Activated CD8-positive, alpha-beta memory T cell treated with anti-CD3 and anti-CD28 coated beads for 36 hours (primary cell): Measurements from ENCODE around the gene AMPH. TPM values are rescaled to one million over a fixed set of nuclear protein-coding genes. Genes with fewer than 3 reads are reported as not detected.
"Not testable (repeated sequence)": the region's sequence is repeated elsewhere in the genome, so short reads cannot be mapped to it uniquely, and the experiment has no call there.

Experiments
- CTCF ChIA-PET: fragments of 350-600 bp; sonication (Branson Sonifier 250); formaldehyde crosslinking; loops from one replicate; lab custom pipeline; 2021; ENCODE audit warnings: antibody characterized with exemption; lab: Charles Lee
- POLR2A ChIA-PET: fragments of 350-600 bp; sonication (Branson Sonifier 250); formaldehyde crosslinking; loops from one replicate; lab custom pipeline; 2021; ENCODE audit warnings: antibody characterized with exemption; lab: Charles Lee
- total RNA-seq, 2 experiments: library from RNA; stranded (reverse); gene quantifications; one replicate each; pipeline ENCODE4 v1.2.3, GENCODE V29; 2021

The AMPH gene
- total RNA-seq, 2 experiments from 2014 or later = not detected

DNA sequence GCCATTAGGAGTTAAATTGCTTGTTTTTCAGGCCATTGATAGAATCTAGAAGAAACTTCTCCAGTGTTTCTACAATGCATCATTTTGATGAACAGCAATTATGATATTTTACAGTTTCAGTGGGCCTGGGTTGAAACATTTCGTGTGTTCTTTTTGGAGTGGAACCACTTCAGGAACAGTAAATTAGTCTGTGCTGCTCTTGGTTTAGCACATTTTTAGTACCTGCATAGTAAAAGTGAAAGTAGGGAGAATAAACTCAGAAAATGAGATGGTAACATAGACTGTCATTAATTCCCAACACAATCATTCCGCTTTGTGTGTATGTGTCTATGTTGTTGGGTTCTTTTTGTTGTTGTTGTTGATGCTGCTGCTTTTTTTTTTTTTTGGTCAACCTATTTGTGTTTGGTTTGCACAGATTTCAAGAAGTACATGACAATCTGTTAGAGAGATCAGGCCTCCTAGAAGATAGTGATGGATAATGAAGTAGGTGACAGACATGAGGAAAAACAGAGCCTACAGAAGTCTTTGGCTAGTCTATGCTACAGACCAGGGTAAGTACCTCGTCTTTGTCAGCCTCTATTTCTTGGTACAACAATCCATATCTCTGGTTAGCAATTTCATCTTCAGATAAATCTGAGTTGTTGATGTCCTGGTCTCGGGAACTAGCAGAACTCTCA is 203.8 kb downstream of the AMPH start:
- CTCF ChIA-PET = no interaction called here
- POLR2A ChIA-PET = no interaction called here

- ChIA-PET POLR2A (no interaction called here), CTCF (no interaction called here)
Observed at GRCh38 chr7:38425509-38425908, 205.7 kb downstream of the AMPH start.

DNA sequence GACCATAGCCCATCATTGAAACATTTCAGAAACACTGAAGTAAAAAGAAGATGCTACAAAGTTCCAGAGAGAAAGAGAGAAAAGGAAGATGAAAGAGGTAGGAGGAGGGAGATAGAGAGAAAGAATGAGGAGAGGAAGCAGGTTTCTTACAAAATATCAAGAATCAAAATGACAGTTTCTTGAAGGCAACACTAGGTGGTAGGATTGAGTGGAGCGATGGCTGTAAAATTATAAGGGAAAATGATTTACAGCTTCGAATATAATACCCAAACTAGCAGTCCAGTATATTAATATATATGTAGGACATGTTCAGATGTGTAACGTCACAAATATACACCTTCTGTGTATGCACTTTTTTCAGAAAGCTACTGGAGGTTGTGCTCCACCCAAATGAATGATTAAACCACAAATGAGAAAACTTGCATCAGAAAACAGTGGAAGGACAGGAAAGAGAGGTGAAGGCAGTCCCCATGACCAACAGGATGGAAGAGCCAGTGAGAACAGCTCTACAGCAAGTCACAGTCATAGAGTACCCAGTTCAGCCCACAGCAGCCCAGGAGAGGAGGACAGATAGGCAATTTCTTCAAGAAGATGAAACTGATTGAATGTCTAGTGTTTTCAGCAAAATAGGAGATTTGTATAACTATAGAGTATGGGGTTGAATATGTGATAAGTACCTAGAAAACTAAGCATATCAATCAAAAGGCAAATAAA is 206.3 kb downstream of the AMPH start:
- POLR2A ChIA-PET = no interaction called here
- CTCF ChIA-PET = no interaction called here

GRCh38 chr7:38413784-38414183 is 217.4 kb downstream of the AMPH start:
- CTCF ChIA-PET = no interaction called here
- POLR2A ChIA-PET = no interaction called here

GRCh38 chr7:38411404-38411803 is 219.8 kb downstream of the AMPH start:
- POLR2A ChIA-PET = no interaction called here

DNA sequence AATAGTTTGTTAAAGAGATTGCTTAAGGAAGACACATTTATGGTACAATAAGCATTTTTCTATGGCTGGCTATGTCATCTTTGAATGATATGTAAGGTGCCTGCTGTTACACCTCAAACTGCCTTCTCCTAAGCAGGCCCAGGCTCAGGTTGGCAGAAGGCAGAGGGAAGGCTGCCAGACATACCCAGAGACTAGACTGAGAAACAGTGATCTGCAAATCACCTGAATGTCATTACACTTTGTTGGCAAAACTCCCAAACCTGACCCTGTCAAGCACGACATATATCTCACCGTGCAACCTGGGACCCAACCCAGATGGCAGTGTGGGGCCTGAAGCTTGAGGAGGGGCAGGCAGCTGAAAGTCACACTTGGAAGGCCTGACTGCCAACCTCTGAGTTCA is 221.1 kb downstream of the AMPH start:
- POLR2A ChIA-PET = no interaction called here
- CTCF ChIA-PET = no interaction called here

More at GRCh38 chr7:38411404-38411803, 219.8 kb downstream of the AMPH start:
- CTCF ChIA-PET = interaction anchor here (1.0 kb wide), 1 partner anchor 248 kb away, joined by 3 read pairs; no protein-coding TSS in a partner anchor

- ChIA-PET POLR2A (no interaction called here), CTCF (interaction anchor here (1.5 kb wide), 1 partner anchor 11 kb away, joined by 5 read pairs; no protein-coding TSS in a partner anchor)
Observed at GRCh38 chr7:38409531-38409930, 221.6 kb downstream of the AMPH start.

DNA sequence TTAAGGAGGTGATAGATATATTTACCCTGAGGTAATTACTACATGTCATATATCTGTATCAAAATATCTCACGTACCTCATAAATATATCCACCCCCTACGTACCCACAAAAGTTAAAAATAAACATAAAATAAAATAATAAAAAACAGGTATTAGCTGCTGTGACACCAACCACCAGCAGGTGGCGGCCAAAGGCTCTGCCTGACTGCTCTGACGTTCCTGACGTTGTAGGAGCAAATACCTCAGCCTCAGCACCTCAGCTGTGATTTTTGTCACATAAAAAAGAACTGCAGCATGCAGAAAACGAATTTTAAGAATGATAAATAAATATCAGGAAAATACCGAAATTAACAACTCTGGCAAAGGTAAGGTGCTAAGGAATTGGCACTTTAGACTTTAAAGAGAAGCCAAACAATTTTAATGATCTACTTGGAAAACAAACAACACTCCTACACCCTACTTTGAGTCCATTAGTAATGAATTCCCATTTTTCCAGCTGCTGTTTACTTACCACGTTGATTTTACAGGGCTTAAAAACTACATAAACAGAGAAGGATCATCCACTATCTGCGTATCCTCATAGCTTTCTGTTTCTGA is 232.3 kb downstream of the AMPH start:
- POLR2A ChIA-PET = no interaction called here
- CTCF ChIA-PET = interaction anchor here (0.8 to 1.6 kb wide), 9 partner anchors 9 to 1063 kb away, joined by 3 to 12 read pairs (median 3); no protein-coding TSS in a partner anchor

GRCh38 chr7:38396852-38397251 is 234.3 kb downstream of the AMPH start:
- POLR2A ChIA-PET = no interaction called here
- CTCF ChIA-PET = no interaction called here

- CTCF ChIA-PET, POLR2A ChIA-PET: not testable (repeated sequence)
Observed at GRCh38 chr7:38395921-38396552, 235.1 kb downstream of the AMPH start.

GRCh38 chr7:38394660-38395059 is 236.5 kb downstream of the AMPH start:
- ChIA-PET POLR2A (no interaction called here), CTCF (interaction anchor here (1.2 kb wide), 1 partner anchor 265 kb away, joined by 3 read pairs; no protein-coding TSS in a partner anchor)

DNA sequence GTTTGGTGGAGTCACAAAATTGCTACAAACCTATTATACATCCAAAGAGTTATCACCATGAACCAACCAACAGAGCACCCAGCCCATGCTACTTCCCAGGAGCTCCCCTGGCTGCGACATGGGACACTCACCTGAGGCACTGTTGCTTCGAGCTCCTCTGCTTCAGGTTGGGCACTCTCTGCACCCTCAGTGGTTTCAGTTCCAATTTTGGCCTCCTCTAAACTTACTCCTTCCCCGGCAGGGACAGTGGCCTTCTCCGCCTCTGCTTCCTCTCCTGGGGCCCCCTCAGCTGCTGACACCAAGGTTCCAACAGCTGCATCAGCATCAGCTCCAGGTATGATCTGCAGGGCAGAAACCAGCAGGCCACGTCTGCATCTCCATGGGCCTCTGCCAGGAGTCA is 237.3 kb downstream of the AMPH start:
- POLR2A ChIA-PET = no interaction called here

GRCh38 chr7:38391751-38392150 is 239.4 kb downstream of the AMPH start:
- ChIA-PET CTCF (interaction anchor here (0.6 kb wide), 1 partner anchor 16 kb away, joined by 3 read pairs; no protein-coding TSS in a partner anchor), POLR2A (no interaction called here)

More for the DNA sequence above, 237.3 kb downstream of the AMPH start:
- CTCF ChIA-PET = interaction anchor here (0.7 to 1.2 kb wide), 2 partner anchors 20 to 266 kb away, joined by 3 read pairs; no protein-coding TSS in a partner anchor

GRCh38 chr7:38385682-38386081 is 245.5 kb downstream of the AMPH start:
- ChIA-PET CTCF (interaction anchor here (1.4 kb wide), 1 partner anchor 18 kb away, joined by 3 read pairs; no protein-coding TSS in a partner anchor), POLR2A (no interaction called here)

- CTCF ChIA-PET = interaction anchor here (0.7 to 2.1 kb wide), 2 partner anchors 9 to 329 kb away, joined by 3 to 9 read pairs; no protein-coding TSS in a partner anchor
- POLR2A ChIA-PET = no interaction called here
Observed at GRCh38 chr7:38383281-38383680, 247.9 kb downstream of the AMPH start.

DNA sequence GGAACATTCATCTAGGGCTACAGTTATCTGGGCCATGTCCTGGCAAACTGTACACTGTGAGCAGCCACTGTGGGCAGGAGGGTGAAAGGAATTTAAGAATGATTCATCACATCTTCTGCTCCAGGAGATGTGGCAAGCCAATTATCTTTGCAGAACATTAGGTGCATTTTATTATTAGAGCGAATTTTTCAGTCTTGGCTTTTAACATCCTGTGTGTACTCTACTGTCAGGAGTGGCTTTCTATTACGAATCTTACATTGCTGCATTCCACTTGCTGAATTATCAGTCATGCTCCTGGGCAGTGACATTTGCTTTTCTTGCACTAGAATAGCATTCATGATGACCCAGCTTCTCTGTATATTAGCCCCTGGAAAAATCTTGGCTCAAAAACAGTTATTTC is 248.5 kb downstream of the AMPH start:
- POLR2A ChIA-PET = no interaction called here
- CTCF ChIA-PET = no interaction called here

DNA sequence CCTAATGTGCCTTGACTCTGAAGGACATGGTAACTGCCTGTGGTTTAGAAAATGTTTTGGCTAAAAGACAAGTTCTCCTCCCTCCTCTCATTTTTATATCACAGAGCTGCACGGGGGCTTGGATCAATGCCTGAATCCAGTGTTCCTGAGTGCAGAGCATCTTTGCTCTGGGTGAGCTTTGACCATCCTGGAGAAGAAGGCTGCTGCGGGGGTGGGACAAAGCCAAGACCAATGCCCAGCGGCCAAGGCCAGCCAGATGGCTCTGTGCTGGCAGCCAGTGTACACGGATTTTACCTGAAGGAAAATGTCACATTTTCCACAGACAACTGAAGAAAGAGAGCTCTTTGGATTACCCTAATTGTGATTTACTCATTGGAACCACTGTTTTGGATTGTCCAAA is 255.7 kb downstream of the AMPH start:
- ChIA-PET POLR2A (no interaction called here), CTCF (interaction anchor here (2.7 to 3.2 kb wide), 2 partner anchors 160 to 268 kb away, joined by 13 to 19 read pairs; no protein-coding TSS in a partner anchor)

DNA sequence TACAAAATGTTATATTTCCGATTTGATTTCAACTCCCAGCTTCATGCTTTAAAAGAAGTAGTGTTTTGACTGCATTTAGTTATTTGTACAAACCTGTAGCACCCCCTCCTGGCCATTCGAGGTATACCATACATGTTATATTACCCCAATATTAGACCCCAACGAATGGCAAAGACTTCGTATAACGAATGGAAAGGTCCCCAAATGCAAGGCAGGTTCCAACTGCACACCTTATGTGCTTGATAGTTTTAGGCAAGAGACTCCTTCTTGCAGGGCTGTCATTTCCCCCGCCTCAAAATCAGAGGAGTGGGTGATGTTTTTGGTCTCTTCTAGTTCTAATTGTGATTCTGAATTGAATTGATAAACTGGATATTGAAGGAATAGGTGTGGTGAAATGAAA is 256.7 kb downstream of the AMPH start:
- ChIA-PET POLR2A (interaction anchor here (0.6 to 1.0 kb wide), 2 partner anchors 14 to 38 kb away, joined by 3 read pairs; no protein-coding TSS in a partner anchor), CTCF (interaction anchor here (0.6 to 3.2 kb wide), 10 partner anchors 10 to 473 kb away, joined by 3 to 19 read pairs (median 4); no protein-coding TSS in a partner anchor)

DNA sequence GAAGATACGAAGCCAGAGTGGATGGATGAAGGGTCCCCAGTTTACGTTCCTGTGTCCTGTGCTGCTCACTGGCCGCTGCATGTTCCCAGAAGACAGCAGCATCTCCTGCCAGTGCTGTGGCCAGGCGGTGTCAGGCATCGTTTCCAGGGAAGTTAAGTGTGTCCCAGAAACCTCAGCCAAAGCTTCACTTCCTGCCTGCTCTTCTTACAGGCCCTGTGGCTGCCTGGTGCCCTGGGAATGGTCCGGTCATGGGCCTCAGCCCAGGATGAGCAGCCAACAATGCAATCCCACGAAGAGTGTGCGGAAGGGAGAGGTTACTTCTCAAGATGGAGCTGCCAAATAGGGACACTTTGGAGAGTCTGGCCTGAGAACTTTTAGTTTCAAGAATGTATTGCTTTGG is 258.0 kb downstream of the AMPH start:
- POLR2A ChIA-PET = no interaction called here
- CTCF ChIA-PET = interaction anchor here (0.8 to 3.2 kb wide), 5 partner anchors 11 to 265 kb away, joined by 3 to 19 read pairs (median 9); no protein-coding TSS in a partner anchor
